Cerebellar cortex (tissue), 1 donor: ENCODE measurements around the gene PRKAR2B.
"Not testable (repeated sequence)": the region's sequence is repeated elsewhere in the genome, so short reads cannot be mapped to it uniquely, and the experiment has no call there.

ENCODE experiments used
- DNase-seq: peaks from one replicate; pipeline ENCODE4 v3.0.0-alpha.2; 2015; ENCODE audit warnings: low spot score

The PRKAR2B gene

GRCh38 chr7:107078517-107078966 lies 34.0 kb downstream of the PRKAR2B start:
- DNase-seq: no peak

DNA sequence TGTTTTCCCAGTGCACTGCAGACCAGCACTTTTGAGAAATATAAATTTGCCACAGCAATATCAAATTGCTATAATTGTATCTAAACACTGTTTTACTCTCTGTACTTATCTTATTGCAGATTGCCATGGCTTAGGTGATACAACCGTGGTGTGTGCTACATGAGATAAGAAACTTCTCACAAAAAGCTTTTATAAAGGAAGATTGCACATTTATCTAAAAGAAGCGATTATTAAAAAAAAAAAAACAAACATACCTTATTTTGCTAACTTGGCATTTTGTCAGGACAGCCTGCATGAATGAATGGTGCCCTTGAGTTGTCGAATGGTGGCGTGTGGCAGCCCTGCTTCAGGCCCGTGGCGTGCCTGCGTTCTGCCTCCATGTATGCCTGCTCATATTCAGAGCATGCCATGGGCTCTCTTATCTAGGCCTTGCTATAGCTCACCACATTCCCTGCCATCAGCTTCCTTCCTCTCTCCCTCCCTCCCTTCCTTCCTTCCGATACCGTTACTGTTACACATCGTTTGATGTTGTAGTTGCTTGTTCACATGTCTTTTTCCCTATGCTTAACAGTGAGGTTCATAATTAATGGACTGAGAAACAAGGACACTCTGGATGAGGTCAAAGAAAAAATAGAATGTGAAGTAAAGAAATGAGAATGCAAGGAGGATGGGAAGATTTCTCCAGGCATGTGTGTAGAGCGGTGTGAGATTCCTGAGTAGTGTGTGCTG lies 34.9 kb downstream of the PRKAR2B start:
- DNase-seq: no peak

GRCh38 chr7:107080099-107080505 lies 35.6 kb downstream of the PRKAR2B start:
- DNase-seq: no peak

GRCh38 chr7:107080533-107080932 lies 36.0 kb downstream of the PRKAR2B start:
- DNase-seq: no peak

DNA sequence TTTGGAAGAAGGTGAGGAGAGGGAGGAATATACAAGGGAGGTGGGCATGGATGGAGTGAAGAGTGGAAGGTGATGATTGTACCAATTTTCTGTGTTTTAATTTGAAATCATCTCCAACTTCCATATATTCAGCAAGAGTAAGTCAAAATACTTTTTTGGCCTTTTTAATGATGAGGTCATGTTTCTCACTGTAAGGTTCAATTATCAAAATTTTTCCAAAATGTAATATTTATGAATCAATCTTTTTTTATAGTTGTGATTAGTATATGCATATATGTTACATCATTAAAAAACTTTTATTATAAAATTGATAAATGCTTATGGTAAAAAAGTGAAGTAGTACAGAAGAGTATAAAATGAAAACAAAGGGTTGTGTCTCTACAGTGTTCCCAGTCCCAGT lies 40.7 kb downstream of the PRKAR2B start:
- DNase-seq: no peak

DNA sequence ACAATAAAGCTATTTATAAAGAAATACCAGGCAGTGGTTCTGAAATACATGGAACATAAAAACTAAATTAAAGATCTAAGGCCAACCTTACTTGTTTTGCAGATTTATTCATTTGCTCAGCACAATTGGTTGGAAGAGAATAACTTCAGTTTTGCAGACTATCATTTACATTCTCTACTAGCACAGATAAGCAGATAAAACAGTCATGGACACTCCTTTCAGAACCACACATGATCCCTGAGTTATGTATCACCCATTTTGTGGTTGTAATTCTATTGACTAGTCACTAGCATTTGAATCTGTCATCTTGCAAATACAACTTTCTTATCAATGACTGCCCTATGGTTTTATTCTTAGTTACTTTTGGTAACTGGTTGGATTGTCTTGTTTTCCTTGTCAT lies 45.1 kb downstream of the PRKAR2B start:
- no peak for DNase-seq

GRCh38 chr7:107090457-107090856 lies 46.0 kb downstream of the PRKAR2B start:
- DNase-seq: peak; percentile 56

GRCh38 chr7:107091306-107091705 lies 46.8 kb downstream of the PRKAR2B start:
- DNase-seq: no peak

GRCh38 chr7:107093671-107094070 lies 49.2 kb downstream of the PRKAR2B start:
- not testable (repeated sequence) for DNase-seq

- not testable (repeated sequence) for DNase-seq
Measured at GRCh38 chr7:107099154-107099553, 54.6 kb downstream of the PRKAR2B start.

DNA sequence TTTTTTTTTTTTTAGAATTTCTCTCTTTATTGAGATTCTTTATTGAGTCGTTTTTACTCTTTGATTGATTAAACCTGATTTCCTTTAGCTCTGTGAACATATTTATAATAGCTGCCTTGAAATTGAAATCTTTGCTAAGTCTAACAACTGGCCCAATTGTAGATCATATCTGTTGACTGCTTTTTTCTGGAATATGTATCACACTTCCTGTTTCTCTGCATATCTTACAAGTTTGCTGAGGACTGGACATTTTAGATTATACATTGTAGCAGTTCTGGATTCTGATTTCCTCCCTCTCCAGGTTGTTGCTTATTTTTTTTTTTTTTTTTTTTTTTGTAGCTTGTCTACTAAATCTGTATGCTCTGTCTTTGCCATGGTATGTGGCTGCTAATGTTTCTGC lies 56.3 kb downstream of the PRKAR2B start:
- DNase-seq: no peak

DNA sequence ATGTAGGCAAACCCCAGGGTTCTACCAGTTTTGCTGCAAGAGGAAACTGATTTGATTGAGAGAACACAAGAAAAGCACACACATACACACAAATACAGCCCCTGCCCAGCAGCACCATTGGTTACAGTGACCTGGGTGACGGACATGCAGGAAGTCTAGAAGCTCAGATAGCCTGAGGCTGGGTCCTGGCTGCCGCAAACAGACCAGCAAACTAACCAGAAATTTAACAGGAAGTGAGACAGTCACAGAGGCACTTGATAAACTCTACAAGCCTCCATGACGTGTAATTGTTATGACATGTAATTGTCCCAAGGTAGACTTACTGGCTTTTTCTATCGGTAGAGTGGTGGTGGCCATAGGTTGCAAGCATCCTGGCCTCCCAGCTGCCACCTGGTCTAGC lies 58.9 kb downstream of the PRKAR2B start:
- DNase-seq: no peak

- no peak for DNase-seq
Measured at GRCh38 chr7:107104801-107105200, 60.3 kb downstream of the PRKAR2B start.

DNA sequence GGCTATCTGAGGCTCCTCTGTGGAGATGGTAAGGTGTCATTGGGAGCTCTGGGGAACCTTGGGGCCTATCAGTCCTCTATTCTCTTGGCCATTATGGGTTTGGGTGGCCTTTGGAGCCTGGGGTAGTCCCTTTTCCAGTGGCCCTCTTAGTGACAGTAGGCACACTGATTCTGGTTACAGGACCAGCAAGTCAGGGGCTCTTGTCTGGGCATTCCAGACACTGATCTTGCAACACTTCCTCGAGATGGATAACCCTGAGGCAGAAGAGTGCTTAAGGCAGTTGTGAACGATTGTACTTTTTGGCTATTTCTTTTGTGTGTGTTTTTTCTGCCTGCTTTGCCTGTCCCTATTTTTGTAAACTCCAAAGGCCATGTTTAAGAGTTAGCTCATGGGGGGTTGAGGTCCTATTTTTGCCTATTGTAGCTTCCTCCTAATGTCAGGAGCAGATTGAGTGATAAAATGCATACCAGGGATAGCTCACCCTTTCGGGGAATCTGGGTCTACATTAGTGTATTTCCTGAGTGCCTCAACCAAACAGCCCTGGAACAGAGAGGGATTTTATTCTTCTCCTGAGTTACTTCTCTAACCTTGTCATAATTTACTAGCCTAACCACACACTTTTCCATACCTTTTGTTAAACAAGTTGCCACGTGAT lies 61.2 kb downstream of the PRKAR2B start:
- DNase-seq: no peak

DNA sequence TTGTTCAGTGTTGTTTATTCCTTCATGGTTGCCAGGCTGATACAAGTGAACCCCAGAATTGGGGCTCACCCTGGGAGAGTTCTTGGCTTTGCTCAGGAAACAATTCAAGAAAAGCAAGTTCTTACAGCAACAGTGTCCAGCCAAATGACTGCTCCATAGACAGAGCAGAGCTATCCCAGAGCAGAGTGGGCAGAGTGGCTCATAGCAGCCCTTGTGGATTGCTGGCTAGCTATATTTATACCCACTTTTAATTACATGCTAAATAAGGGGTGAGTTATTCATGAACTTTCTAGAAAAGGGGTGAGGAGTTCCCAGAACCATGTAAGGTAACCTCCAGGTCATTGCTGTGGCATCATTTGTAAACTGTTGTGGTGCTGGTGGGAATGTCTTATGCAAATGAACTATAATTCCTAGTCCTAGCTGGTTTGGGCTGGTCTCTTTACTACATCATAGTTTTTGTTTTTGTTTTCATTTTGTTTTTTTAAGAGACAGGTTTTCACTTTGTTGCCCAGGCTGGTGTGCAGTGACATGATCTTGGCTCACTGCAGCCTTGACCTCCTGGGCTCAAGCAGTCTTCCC lies 64.4 kb downstream of the PRKAR2B start:
- DNase-seq: no peak

GRCh38 chr7:107109955-107110354 lies 65.5 kb downstream of the PRKAR2B start:
- DNase-seq: no peak

- peak; percentile 52 for DNase-seq
Measured at GRCh38 chr7:107111196-107111595, 66.7 kb downstream of the PRKAR2B start.

DNA sequence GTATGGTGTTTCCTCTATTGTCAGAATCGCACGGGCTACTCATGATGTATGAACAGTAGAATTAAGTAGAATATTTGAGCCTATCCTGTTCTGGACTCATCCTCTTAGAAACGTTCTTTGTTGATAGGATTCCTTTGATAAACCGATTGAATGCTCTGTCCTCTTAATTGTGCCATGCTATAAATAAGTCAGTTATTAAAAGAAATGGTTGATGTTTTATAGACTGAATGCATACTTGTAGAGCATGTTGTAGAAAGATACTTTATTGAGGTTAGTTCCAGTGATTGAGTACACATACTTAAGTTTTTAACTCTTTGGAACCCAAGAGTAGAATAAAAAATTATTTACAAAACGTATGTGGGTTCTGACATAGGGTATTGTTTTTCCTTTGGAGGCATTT lies 69.4 kb downstream of the PRKAR2B start:
- DNase-seq: no peak

DNA sequence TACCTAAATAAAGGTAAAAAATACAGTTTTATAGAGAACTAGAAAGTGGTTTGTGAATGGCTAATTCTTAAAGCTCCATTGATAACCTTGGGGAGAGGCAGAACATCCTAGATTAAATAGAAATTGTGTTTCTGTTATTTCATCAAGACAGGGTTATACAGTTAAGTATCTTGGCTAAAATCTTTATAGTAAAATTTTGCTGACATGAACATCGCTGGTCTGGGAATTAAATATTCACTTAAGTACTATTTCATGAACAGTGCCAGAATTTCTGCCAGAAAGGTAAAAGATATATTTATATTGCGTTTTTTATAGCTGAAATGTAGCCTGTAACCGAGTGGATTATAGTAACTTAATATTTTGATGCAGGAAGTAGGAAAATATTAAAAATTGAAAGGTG lies 70.6 kb downstream of the PRKAR2B start:
- no peak for DNase-seq

DNA sequence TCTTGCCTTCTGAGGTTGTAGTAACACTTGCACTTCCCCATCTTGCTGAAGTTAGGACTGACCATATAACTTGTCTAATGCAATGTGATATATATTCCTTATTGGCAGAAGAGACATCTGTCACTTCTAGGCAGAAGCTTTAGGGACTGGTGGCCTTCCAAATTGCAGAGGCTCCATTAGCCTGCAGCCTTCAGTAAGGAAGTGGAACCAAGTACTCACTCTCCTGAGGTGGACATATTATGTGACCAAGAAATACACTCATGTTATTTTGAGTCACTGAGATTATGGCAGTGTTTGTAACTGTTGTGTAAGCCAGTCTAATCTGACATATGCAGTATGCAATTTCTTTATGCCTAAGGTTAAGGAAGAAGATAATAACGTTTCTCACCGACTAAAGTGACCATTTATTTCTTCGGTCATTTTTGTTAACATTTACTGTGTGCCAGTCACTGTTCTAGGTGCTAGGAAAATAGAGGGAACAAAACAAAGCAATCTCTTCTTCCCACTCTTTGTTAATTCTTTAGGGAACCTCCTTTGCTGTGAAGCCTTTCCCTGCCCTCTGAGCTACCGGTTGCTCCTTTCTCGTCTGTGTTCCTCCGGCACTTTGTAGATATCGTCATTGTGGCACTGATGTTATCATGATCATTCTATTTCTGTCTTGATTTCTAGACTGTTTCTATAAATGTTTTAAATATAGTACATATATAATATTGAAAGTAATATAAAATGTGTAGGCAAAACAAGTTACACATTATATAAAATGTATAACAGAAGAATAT lies 71.4 kb downstream of the PRKAR2B start:
- no peak for DNase-seq

DNA sequence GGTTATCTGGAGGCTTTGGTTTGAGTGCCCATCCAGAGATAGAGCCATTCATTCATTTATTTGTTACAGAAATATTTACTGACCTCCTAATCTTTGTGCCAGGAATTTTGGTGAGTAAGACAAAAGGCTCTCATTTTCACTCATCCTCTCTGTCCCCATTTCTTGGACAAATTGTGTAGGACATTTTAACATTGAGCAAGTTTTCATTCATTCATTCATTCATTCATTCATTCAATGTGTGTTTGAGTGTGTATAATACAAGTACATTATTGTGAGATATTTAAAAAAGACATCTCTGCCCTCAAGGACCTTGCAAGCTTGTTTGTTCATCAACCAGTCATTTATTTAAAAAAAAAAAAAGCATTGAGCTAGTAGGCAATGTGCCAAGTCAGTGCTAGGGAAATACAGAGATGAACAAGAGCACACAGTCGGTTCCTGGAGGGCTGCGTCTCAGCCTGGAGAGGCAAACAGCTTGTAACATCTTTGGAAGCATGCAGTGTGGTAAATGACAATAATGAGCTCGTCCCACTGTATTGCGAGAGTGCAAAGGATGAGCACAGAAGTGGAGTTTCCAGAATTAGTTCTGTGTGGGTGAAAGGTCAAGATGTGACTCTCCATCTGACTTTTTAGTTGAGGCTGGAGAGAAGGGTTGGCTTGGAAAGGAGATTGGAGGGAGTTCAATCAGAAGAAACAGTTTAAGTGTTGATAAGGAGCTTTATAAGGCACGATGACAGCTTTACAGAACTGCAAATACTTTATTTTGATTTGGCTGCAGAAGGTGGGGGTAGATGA lies 73.8 kb downstream of the PRKAR2B start:
- peak; percentile 18 for DNase-seq
